Upper lobe of right lung (tissue), 1 donor: ENCODE data around the gene LAX1. TPM values are rescaled to one million over a fixed set of nuclear protein-coding genes. Genes with fewer than 3 reads are reported as not detected.

Experiments
- ATAC-seq: fragments of 200-7000 bp; cut with Tn5 transposase; one replicate; pipeline ENCODE4 v1.9.1; 2020; ENCODE audit warnings: mild to moderate bottlenecking, moderate library complexity
- DNase-seq: peaks from one replicate; pipeline ENCODE4 v3.0.0-alpha.2; 2020
- H3K27ac ChIP-seq: fragments of 200-600 bp; one replicate; pipeline ENCODE4 v1.8.0; 2022
- H3K27me3 ChIP-seq: fragments of 200-600 bp; one replicate; pipeline ENCODE4 v1.8.0; 2022; ENCODE audit warnings: mild to moderate bottlenecking
- H3K36me3 ChIP-seq: fragments of 200-600 bp; one replicate; pipeline ENCODE4 v1.8.0; 2022
- H3K4me1 ChIP-seq: fragments of 200-600 bp; one replicate; pipeline ENCODE4 v1.8.0; 2022
- H3K4me3 ChIP-seq: fragments of 200-600 bp; one replicate; pipeline ENCODE4 v1.8.0; 2022; ENCODE audit warnings: mild to moderate bottlenecking
- H3K9me3 ChIP-seq: fragments of 200-600 bp; one replicate; pipeline ENCODE4 v1.8.0; 2022
- intact Hi-C: fragments of 100-400 bp; cut with DNase I; formaldehyde crosslinking; loops from one replicate; pipeline ENCODE4 v1.11.0; 2022
- total RNA-seq: library from RNA; stranded (reverse); fragmentation: NEBNext Ultra II Directional; extraction: Animal tissue kit (Norgen Biotek cat#: 25700); gene quantifications from one replicate; pipeline ENCODE4 v1.2.1, GENCODE V29; 2021
- TF ChIP-seq, protein P1 (sequence below): fragments of 200-600 bp; IDR thresholded peaks from one replicate; pipeline ENCODE4 v1.8.0; 2022; ENCODE audit warnings: antibody characterized with exemption
- donor health status: DM: no; HTN: yes; CAD: no; lungs with severe emphysema.

LAX1 gene
- total RNA-seq, 1 donor from 2014 or later = 3.0 TPM

DNA sequence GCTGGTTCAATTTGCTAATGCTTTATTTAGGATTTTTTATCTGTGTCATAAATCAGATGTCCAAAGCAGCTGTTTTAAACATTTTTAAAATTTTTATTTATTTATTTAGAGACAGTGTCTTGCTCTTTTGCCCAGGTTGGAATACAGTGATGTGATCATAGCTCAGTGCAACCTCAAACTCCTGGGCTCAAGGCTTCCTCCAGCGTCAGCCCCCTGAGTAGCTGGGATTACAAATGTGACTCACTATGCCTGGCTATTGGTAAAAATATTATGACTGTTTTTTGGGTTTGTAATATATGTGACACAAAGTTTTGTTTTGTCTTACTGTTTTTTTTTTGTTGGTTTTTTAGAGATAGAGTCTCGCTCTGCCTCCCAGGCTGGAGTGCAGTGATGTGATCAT is 42.2 kb downstream of the LAX1 start:
- no peaks in the 10 kb centered on the region for H3K27me3 ChIP-seq
- intact Hi-C loops = no loop called here
- no peak for ATAC-seq

DNA sequence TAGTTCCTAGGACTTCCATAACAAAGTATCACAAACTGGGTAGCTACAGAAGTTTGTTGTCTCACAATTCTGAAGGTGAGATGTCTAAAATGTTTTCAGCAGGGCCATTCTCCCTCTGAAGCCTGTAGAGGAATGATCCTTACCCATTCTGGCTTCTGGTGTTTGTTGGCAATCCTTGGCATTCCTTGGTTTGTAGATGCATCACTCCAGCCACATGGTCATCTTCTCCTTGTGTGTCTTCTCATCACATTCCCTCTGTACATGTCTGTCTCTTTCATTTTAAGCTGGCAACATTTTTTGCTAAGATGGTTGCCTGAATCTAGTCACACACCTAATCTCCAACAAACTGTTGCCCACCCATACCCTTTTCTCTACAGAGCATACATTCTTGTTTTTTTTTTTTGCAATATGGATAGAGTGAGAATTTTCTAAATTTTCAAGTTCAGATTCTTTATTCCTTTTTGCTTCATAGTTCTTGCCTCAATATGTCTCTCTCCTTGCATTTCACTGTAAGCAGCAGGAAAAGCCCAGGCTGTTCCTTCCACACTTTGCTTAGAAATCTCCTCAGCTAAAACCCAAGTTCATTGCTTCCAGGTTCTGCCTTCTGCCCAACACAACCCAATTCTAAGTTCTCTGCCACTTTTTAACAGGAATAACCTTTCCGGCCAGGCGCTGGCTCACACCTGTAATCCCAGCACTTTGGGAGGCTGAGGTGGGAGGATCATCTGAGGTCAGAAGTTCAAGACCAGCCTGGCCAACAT is 48.8 kb downstream of the LAX1 start:
- TF ChIP-seq, protein P1, sequence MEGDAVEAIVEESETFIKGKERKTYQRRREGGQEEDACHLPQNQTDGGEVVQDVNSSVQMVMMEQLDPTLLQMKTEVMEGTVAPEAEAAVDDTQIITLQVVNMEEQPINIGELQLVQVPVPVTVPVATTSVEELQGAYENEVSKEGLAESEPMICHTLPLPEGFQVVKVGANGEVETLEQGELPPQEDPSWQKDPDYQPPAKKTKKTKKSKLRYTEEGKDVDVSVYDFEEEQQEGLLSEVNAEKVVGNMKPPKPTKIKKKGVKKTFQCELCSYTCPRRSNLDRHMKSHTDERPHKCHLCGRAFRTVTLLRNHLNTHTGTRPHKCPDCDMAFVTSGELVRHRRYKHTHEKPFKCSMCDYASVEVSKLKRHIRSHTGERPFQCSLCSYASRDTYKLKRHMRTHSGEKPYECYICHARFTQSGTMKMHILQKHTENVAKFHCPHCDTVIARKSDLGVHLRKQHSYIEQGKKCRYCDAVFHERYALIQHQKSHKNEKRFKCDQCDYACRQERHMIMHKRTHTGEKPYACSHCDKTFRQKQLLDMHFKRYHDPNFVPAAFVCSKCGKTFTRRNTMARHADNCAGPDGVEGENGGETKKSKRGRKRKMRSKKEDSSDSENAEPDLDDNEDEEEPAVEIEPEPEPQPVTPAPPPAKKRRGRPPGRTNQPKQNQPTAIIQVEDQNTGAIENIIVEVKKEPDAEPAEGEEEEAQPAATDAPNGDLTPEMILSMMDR = no peak
- intact Hi-C loops = no loop called here
- Histone ChIP-seq H3K36me3 (peaks cover 73% of the 10 kb centered on the region), H3K4me3 (no peak overlapping the region), H3K9me3 (no peaks in the 10 kb centered on the region), H3K27me3 (no peaks in the 10 kb centered on the region), H3K27ac (no peak overlapping the region), H3K4me1 (peaks cover 11% of the 10 kb centered on the region)
- DNase-seq = no peak
- ATAC-seq = no peak

More for the DNA sequence above, 42.2 kb downstream of the LAX1 start:
- peaks cover 54% of the 10 kb centered on the region for H3K36me3 ChIP-seq
- H3K4me3 ChIP-seq = no peak overlapping the region
- TF ChIP-seq, protein P1 = no peak
- no peak overlapping the region for H3K27ac ChIP-seq
- no peaks in the 10 kb centered on the region for H3K9me3 ChIP-seq
- DNase-seq = no peak
- H3K4me1 ChIP-seq = no peaks in the 10 kb centered on the region

DNA sequence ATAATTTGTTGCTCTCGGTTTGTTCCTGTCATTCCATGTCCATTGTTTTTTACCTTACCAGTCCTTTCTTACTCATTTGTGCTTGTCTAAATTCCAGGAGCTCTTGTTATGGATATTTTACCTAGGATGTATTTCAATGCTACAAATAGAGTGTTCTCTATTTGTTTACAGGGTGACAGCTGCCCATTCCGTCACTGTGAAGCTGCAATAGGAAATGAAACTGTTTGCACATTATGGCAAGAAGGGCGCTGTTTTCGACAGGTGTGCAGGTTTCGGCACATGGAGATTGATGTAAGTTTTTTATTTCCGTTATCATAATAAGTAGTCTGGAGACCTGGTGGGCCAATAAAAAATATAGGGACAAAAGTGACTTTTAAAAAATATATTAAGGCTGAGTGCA is 53.4 kb downstream of the LAX1 start:
- DNase-seq (no peak), ATAC-seq (no peak)
- no peak overlapping the region for H3K4me3 ChIP-seq
- H3K36me3 ChIP-seq = peaks cover 93% of the 10 kb centered on the region
- TF ChIP-seq, protein P1 = no peak
- peaks cover 7% of the 10 kb centered on the region for H3K4me1 ChIP-seq
- intact Hi-C loops = no loop called here
- no peaks in the 10 kb centered on the region for H3K27me3 ChIP-seq
- no peak overlapping the region for H3K27ac ChIP-seq
- H3K9me3 ChIP-seq = no peaks in the 10 kb centered on the region

DNA sequence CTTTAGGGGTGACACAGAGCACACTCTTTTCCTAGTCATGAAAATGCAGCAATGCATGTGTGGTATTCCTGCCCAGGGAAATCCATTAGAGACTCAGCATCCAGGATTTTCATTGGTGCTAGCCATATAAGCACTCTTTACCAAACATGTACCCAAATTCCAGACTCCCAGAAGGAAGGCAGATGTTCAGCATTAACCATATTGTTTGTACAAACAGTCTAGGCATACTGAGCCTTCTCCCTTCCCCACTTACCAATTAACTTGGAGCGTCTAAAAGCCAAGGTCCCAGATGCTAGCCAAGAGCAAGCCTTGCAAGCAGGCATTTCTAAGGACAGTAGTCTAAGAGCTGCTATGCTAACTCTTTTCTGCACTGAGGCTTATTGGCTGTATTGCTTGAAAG is 58.3 kb downstream of the LAX1 start:
- ATAC-seq (no peak), DNase-seq (no peak)
- Histone ChIP-seq H3K27ac (no peak overlapping the region), H3K9me3 (no peaks in the 10 kb centered on the region), H3K4me3 (no peak overlapping the region), H3K4me1 (no peaks in the 10 kb centered on the region), H3K36me3 (peaks cover 95% of the 10 kb centered on the region), H3K27me3 (no peaks in the 10 kb centered on the region)
- intact Hi-C loops = no loop called here
- TF ChIP-seq, protein P1 = no peak

Other genes with a start within 250 kb of the LAX1 start
- gene ATP2B4, start 138.4 kb upstream of the LAX1 start, total RNA-seq = 93.8 TPM
- 29.5 TPM for gene ZBED6, start 30.4 kb downstream of the LAX1 start, total RNA-seq
- 84.5 TPM for gene ZC3H11A, start 30.4 kb downstream of the LAX1 start, total RNA-seq
- 58.0 TPM for gene SNRPE, start 96.4 kb downstream of the LAX1 start, total RNA-seq